ENCODE data around the gene CRISP1.
"Not testable (repeated sequence)": the region's sequence is repeated elsewhere in the genome, so short reads cannot be mapped to it uniquely, and the experiment has no call there.

The CRISP1 gene, protein sequence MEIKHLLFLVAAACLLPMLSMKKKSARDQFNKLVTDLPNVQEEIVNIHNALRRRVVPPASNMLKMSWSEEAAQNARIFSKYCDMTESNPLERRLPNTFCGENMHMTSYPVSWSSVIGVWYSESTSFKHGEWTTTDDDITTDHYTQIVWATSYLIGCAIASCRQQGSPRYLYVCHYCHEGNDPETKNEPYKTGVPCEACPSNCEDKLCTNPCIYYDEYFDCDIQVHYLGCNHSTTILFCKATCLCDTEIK
- total RNA-seq: 0 reads per million in 2 donors

DNA sequence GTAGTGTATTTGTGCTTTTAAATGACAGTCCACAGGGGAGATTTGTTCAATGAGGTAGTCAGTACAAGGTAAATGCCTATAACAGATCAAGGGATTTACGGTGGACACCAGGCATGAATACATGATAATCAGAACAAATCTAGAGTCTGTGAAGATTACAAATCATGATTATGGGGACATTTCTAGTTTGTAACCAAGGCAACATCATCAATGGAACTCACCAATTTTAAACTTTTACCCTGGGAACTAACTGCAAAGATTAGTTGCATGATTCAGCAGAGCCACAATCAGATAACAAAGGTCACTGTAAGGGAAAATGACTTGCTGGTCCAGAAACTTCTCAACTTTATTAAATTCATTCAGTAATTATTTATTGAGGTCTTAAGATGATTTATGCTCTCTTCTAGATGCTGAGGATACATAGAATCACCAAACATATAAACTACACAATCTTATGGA lies at the start of gene CRISP1:
TSS of gene CRISP1 (minus strand) at position 51 of the 459 bp plus-strand sequence. CDS start 9,135 bp downstream, outside the sequence.
- no peak for DNase-seq

DNA sequence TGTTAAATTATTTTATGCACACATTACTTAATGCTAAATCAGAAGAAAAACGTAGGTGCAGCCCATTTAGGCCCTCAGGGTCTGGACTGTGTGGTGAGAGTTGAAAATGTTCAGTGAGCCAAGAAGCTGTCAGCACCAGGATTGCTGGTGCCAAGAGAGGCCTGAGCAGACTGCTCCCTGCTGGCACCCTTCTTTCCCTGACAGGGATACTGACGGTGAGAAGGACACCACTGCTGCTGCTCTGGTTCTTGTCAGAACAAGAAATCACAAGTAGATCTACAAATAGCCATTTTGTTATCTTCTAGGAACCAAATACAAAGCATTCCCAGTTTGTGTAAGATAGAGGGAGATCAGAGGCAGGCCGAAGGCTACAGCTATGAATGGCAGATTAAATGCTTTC lies 48.7 kb upstream of the CRISP1 start:
- DNase-seq: no peak

DNA sequence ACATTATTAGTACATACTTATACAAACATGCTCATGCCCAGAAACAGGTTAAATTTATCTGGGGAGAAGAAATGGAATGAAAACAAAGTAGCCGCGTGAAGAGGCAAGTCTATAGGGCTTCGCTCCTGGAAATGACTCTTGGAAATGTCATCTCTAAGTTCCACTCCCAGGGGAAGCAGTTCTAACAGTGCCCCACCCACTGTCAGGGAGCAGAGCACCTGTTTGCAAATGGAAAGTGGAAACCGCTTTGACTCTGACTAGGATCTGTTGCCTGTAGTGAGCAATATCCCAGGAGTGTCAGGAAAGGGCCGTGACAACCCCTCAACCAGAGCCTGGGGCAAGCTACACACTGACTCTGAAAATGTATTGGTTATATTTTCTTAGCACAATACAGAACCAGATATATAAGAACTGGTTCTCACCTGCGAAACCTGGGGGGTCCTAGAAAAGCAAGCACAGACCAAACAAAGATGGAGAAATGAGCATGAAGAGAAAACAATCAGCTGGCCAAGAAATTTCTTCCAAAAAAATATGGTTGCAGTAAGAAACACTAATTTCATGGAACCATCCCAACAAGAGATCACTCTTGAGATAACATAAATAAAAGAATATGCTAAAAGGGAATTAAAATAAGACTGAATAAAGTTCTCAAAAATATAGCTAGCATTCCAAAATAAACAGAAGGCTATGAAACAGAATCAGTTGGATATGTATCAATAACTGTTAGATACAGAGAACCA lies 47.5 kb upstream of the CRISP1 start:
- DNase-seq: no peak

DNA sequence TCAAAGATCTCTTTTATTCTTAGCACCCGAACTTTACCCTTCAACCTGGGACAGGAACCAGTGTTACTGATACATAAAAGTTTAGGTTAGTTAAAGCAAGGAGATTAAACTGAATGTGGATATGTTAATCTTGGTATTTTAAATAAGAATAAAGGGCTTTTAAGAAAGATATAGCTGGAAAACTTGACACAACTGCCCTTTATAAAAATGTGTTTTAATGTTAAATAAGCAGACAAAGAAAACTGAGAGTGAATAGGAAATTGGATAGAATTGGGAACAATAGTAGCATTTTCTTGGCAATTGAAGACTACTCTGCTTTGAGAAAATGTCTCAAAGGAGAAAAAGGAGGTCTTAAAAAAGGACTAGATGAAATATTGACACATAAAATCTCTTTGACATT lies 45.9 kb upstream of the CRISP1 start:
- no peak for DNase-seq

DNA sequence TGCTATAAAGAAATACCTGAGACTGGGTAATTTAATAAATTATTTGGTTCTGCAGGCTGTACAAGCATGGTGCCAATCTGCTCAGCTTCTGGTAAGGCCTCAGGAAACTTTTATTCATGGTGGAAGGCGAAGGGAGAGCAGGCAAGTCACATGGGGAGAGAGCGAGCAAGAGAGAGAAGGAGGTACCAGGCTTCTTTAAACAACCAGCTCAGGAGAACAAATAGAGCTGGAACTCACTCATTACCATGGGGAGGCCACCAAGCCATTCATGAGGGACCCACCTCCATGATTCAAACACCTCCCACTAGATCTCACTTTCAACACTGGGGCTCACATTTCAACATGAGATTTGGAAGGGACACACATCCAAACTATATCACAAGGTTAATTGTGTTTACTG lies 44.9 kb upstream of the CRISP1 start:
- DNase-seq: no peak

DNA sequence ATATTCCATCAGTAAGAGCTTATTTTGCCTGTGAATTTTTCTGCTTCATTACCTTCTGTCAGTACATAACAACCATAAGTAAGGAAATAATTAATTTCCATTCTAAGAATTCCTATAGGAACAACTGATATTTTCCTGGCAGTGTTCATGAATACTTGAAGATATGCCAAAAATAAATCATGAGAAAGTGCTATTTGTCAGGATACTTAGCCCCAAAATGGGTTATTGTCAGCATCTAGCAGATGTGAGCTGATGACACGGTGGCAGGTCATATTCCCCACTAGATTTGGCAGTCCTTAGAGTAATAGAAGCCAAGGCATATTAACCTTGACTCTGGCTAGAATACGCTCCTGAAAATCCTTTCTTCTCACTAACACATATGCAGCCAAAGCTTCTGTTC lies 43.2 kb upstream of the CRISP1 start:
- DNase-seq: no peak

DNA sequence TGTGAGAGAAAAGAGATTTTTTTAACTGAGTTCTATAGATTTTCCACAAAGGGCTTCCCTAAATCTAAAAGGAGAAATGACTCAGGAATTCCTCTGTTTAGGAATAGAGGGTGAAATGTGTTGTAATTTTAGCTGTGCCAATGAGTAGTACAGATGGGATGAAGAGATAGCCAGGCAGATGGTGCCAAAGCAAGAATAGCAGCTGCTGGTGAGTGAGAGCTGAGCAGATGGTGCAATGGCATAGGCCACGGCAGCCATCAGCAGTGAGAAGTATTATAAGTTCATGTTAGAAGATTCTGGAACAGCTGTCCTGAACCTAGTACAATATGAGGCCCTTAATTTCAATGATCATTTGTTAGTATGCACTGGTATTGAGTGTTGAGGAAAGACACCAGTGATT lies 40.2 kb upstream of the CRISP1 start:
- no peak for DNase-seq

DNA sequence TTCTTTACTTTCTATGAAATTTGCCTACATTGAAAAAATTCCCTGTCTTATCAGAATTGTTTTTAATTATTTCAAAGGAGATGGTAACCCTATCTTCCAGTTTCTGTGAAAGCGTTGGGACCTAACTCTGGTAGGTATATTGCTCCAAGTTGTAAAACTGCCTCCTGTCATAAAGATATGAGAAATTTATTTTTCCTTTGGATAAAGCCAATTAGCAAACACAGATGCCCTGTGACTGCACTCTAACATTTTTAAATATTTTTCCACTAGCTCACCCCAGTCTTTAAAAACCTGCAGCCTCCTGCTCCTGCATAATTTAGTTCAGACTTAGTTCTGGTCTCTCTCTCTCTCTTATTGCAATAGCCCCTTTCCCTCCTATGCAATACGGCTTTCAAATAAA lies 39.0 kb upstream of the CRISP1 start:
- DNase-seq: no peak

DNA sequence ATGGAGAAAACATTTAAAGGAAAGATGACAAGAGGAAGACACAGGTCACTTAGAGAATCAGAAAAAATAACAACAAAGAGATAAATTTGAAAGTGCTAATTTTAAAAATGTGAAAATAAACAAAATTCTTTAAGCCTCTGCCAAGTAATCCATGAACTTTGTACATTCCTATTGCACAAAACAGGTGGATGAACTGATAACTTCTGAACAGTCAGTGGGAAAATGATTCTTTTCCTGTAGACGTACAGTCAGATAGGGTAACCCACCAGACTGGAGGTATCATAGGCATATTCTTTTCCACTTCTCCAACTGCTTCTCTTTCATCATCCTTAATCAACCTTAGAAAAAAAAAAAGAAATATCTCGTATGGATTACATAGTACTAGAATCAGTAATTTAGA lies 36.5 kb upstream of the CRISP1 start:
- no peak for DNase-seq

DNA sequence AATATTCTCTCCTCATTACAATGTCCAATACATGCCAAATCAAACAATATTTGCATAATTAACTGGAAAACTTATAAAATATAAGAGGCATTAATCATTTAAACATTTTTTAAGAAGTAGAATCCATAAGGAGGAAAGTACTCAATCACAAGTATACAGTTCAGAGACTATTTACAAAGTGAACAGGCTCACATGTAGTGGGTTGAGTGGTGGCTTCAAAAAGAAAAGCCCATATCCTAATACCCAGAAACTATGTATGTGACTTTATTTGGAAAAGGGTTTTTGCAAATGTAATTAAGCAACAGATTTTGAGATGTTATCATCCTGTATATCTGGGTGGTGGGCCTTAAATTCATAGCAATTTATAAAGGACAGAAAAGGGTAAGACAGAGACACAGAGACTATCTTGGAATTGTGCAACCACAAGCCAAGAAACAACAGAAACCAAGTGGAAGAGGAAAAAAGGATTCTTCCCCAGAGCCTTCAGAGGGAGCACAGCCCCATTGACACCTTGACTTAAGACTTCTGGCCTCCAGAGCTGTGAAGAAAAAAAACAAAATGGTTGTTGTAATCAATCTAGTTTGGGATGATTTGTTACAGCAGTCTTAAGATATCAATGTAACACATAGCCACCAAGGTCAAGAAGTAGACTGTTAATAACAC lies 32.7 kb upstream of the CRISP1 start:
- no peak for DNase-seq

DNA sequence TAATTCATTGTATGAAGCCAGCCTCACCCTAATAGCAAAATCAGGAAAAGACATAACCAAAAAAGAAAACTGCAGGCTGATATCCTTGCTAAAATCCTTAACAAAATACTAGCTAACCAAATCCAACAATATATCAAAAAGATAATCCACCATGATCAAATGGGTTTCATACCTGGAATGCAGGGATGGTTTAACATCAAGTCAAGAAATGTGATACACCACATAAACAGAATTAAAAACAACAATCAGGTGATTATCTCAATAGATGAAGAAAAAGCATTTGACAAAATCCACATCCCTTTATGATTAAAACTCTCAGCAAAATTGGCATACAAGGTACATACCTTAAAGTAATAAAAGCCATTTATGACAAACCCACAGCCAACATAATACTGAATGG lies 29.2 kb upstream of the CRISP1 start:
- DNase-seq: not testable (repeated sequence)

DNA sequence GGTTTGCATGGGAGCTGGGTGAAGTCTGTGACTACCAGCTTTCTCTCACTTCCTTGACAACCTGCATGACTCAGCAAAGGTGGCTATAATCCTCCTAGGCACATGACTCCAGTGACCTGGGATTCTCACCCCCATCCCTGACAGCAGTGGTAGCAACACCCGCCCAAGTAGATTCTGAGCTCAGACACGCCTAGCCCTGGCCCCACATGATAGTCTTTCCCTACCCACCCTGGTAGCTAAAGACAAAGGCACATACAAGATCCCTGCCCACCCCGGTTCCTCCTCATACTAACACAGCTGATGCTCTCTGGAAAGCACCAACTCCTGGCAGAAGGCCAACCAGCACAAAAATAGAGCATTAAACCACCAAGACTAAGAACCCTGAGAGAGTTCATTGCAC lies 25.9 kb upstream of the CRISP1 start:
- DNase-seq: no peak

DNA sequence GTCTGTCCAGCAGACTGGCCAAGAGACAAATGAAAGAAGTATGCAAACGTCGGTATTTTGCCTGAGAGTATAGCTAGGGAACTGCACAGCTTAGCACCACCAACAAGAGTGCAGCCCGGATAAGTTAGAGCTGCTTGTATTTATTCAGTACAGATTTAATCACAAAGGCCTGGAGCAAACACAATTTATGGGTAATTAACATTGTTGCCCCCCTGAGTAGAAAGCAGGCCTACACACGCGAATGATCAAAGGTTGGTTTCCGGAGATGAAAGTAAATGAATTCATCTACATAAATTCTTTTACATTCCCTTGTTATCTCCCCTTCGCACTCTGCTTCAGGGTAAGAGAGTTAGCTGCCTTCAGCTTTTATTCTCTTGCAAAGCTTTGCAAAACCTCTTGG lies 24.7 kb upstream of the CRISP1 start:
- no peak for DNase-seq

DNA sequence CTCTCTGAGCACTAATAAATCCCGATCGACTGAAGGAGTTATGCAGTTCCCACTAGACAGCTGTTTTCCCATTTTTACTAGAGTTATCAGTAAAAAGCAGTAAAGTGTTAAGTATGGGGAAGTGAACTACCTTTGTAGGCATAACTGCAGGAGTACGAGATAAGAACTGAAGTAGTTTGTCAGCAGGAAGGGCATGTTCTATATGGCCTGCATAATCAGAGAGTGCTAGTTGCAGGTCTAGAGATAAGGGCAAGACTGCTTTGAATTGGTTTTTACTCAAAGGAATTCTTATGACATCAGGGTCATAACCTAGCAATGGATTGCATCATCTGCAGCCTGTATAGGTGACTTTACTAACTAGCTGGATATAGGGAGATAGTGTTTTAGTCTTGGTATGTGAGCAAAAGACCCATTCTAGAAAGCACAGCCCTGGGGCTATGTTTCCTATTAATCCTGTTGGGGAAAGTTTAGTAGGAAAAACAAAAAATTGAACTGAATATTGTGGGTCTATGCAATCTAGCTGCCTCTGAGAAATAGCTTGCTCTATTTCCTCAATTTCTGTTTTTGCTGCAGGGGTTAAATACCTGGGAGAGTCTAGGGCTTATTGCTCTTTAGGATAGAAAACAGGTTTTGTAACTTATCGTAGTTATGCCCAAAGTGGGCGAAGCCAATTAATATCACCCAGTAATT lies 22.6 kb upstream of the CRISP1 start:
- DNase-seq: no peak

DNA sequence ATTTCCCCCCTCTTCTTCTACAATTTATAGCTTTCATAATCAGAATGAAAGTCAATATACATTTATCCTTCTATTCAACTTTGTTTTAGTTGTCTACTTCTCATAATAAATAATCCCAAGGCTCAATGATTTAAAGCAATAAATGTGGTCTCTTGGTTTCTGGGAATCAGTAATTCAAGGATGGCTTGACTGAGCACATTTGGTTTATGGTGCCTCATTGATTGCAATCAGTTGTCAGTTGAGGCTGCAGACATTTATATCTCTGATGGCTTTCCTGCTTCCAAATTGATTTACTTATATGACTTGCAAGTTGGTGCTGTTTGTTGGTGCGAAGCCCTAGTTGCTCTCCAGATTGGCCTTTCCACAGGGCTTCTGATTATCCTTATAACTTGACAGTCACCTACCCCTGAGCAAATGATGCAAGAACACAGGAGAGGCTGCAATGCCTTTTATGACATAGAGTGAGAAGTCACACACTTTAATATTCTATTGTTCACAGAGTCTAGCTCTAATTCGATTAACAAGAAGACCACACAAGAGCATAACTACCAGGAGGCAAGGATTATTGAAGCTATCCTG lies 2.7 kb upstream of the CRISP1 start:
- DNase-seq: no peak

DNA sequence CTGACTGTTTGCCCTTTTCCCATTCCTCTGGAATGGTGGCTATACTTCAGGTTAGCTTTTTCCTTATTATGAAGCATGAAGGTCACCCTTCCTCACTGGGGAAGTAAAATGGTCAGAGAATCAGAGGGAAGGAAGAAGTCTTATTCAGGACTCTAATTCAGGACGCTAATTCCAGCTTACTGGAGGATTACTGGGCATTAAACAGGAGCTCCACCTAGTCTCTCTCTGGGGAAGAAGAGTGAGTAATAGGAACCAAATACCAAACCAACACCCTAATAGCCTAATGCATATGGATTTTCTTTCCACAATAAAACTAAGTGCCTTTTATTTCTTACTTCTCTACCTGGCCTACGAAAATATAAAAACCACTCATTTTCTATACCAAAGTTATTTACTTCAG lies 10.1 kb downstream of the CRISP1 start:
- DNase-seq: no peak

DNA sequence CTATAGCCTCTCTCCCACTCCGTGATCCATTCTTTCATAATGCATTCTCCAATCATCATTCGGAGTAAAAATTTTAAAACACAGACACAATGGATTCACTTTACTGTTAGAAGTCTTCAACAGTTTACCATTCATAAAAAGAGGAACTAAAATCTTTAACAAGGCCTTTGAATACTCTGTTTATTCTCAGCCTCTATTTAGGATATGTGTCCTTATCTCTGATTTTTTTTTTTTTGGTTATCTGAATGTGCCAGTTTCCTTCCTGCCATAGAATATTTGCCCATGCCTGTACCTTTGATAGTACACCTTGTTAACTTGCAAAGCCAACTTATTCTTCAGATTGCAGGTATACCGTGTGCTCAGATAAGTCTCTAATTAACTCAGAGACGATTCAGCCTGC lies 11.1 kb downstream of the CRISP1 start:
- no peak for DNase-seq

DNA sequence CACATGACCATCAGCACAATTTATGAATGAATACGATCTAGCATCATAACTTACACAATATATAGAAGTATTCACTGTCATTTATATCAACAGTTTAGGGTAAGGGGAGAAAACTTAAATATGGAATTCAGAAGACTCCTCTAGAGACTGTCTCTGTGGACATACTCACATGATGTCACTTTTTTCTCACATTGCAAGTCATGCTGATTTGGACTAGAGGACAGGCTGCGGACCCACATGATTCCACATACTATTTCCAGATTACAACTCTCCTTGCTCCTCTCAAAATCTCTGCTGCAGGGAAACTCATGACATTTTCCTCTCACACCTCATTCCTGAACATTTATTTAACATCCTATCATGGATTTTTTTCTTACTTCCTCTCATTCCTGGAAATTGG lies 13.4 kb downstream of the CRISP1 start:
- DNase-seq: no peak

DNA sequence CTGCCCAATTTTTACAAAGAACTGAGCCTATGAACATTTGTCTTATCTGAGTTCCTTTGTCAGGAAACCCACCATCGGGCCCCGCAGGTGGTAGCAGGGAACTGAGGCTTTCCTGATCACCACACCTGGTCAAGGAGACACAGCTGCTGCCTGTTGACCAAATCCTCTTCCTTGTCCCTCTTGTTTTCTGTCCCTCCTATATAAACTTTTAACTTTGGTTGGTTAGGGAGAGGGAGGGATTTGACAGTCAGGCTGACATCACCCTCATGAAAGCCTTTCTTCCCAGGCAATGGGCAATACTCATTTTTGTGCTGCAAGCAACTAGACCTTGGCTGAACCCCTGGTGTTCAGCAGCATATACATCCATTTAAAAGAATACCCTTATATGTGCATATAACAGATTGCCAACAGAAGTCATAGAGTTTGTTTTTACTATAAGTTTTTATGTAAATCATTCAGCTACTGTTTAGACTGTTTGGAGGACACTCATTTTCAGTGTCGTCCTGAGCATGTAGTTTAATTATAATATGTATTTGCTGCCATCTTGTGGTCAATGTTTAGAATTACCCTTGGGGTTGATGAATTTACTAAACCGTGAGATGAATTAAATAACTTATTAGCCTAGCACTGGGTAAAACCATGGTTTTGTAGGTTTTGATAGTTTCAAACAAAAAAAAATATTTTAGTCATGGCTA lies 17.0 kb downstream of the CRISP1 start:
- no peak for DNase-seq

DNA sequence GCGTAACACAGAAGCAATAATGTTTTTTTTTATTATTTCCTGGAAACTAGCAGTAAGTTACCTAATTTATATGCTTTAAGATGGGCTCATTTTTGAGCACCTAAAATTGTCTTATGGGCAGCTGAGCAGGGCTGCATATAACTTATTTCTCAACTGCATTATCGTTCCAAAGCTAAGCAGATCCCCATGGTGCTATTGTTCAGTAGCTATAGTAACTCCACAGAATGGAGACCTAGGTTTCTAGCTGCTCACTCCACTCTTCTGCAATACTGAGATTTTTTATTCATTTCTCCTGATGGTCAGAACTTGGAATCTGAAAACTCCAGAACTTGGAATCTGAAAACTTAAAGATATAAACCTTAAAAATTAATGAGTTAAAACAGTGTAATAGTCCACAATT lies 18.7 kb downstream of the CRISP1 start:
- no peak for DNase-seq

DNA sequence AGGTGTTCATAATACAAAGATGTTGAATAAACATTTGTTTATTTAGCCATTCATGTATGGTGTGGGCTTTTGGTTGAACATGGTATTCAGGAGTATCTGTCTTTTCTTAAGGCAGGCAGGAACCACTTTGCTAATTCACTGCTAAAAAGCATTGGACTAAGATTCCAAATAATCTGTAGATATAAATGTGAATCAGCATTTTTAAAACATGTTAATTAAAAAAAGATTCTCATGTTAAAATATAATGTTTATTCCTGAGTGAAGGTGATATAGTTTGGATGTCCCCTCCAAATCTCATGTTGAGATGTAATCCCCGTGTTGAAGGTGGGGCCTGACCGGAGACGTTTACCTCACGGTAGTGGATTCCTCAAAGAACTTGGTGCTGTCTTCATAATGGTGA lies 19.3 kb downstream of the CRISP1 start:
- no peak for DNase-seq

DNA sequence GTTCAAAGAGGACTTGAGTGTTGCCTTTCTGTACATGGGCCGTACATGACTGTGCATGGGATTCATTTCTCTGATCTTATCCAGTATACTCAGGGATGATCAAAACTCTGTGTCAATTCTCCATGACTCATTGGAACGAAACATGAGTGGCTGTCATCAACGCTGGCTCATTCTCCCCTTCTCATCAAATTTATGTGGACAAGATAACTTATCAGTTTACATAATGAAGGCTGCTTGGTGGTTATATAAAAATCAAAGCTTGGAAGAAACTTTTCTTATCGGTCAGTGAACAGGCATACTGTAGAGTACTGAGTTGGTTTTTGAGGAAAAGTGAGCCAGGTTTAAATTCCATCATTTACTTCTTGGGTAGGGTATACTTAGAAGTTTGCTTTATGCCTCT lies 24.9 kb downstream of the CRISP1 start:
- DNase-seq: no peak

Data from activated gamma-delta T cell (primary cell).